Testis (tissue), 3 donors: ENCODE measurements around the gene OR13C8. TPM values are rescaled to one million over a fixed set of nuclear protein-coding genes. Genes with fewer than 3 reads are reported as not detected.
"Not testable (repeated sequence)": the region's sequence is repeated elsewhere in the genome, so short reads cannot be mapped to it uniquely, and the experiment has no call there.

Source experiments
- DNase-seq: peaks from one replicate; pipeline ENCODE4 v3.0.0-alpha.2; 2019
- H3K27ac ChIP-seq, 2 donors: fragments of 200-600 bp; sonication (generic); one replicate each; pipeline ENCODE4 v1.5.1; 2019
- H3K27me3 ChIP-seq: fragments of 200-600 bp; sonication (generic); one replicate; pipeline ENCODE4 v1.5.1; 2019
- H3K36me3 ChIP-seq: fragments of 200-600 bp; sonication (generic); one replicate; pipeline ENCODE4 v1.5.1; 2017; ENCODE audit warnings: low read depth; ENCODE audit errors: missing control alignments
- H3K4me1 ChIP-seq: fragments of 200-600 bp; sonication (generic); one replicate; pipeline ENCODE4 v1.5.1; 2019
- H3K4me3 ChIP-seq, 2 donors: fragments of 200-600 bp; sonication (generic); one replicate each; pipeline ENCODE4 v1.5.1; 2017 to 2019
- H3K9me3 ChIP-seq: fragments of 200-600 bp; sonication (generic); one replicate; pipeline ENCODE4 v1.5.1; 2017
- CTCF ChIP-seq, 3 experiments: fragments of 450-650 bp in 2 of 3; fragments of 200-600 bp in 1 of 3; sonication (generic) in 1 of 3; IDR thresholded peaks; one replicate each; pipeline ENCODE4 v1.5.1; 2016 to 2019; ENCODE audit warnings: antibody characterized with exemption in 3 of 3, mild to moderate bottlenecking in 2 of 3, moderate library complexity in 1 of 3
- POLR2A ChIP-seq: fragments of 450-650 bp; IDR thresholded peaks from one replicate; pipeline ENCODE4 v1.6.1; 2017; ENCODE audit warnings: antibody characterized with exemption, mild to moderate bottlenecking, moderate library complexity
- WGBS, 2 donors: methylation state at CpG; one replicate each; pipeline ENCODE4 v1.1.5; 2018; 5-methylcytosine and 5-hydroxymethylcytosine counted together
- intact Hi-C: fragments of 100-400 bp; cut with DNase I; formaldehyde crosslinking; loops from one replicate; pipeline ENCODE4 v1.15.1; 2023; ENCODE audit warnings: low total_unique reads
- polyA plus RNA-seq: library from polyadenylated mRNA; stranded (reverse); fragments of 350-450 nt; fragmentation: Illumina TruSeq; extraction: RNeasy Lipid Tissue Mini Kit (QIAGEN cat#74804); gene quantifications from one replicate; pipeline ENCODE4 v1.2.3, GENCODE V29; 2014; ENCODE audit warnings: low read depth, low replicate concordance; ENCODE audit not compliant: insufficient read depth
- total RNA-seq, 2 donors: library from RNA; depleted of rRNA; stranded (reverse); fragments of >200 nt; gene quantifications; one replicate each; pipeline ENCODE4 v1.2.3, GENCODE V29; 2016

The OR13C8 gene
- total and polyA plus RNA-seq, 3 donors from 2014 or later = not detected

GRCh38 chr9:104589626-104590025, 20.7 kb downstream of the OR13C8 start:
- intact Hi-C loops = no loop called here

GRCh38 chr9:104598749-104599148, 29.8 kb downstream of the OR13C8 start:
- intact Hi-C loops, H3K36me3 ChIP-seq, H3K27me3 ChIP-seq, DNase-seq, H3K9me3 ChIP-seq, H3K4me3 ChIP-seq, H3K27ac ChIP-seq, H3K4me1 ChIP-seq: not testable (repeated sequence)
- 67 to 85% methylated on average over 1 to 3 of the region's 3 CpGs for WGBS, 2 donors

More at GRCh38 chr9:104589626-104590025, 20.7 kb downstream of the OR13C8 start:
- H3K36me3 ChIP-seq = no peaks in the 10 kb centered on the region
- 83 to 84% methylated on average over 1 of the region's 1 CpG for WGBS, 2 donors
- no peak overlapping the region for H3K4me3 ChIP-seq
- H3K27me3 ChIP-seq = no peaks in the 10 kb centered on the region
- no peak for DNase-seq
- H3K9me3 ChIP-seq = no peaks in the 10 kb centered on the region
- no peaks in the 10 kb centered on the region for H3K4me1 ChIP-seq
- TF ChIP-seq POLR2A = no peak
- no peak for TF ChIP-seq CTCF (IDR thresholded peaks at IDR 0.05)
- H3K27ac ChIP-seq = no peak overlapping the region

- H3K27me3 ChIP-seq, DNase-seq, H3K4me1 ChIP-seq, H3K36me3 ChIP-seq, H3K4me3 ChIP-seq, intact Hi-C loops, H3K27ac ChIP-seq, H3K9me3 ChIP-seq: not testable (repeated sequence)
Measured at GRCh38 chr9:104599313-104599712, 30.3 kb downstream of the OR13C8 start, which contains the start of gene OR13C5. TSS of gene OR13C5 (minus strand) at chr9:104599413. CDS start at chr9:104599413, 0 bp downstream.

- no peaks in the 10 kb centered on the region for H3K4me1 ChIP-seq
- no peak overlapping the region for H3K4me3 ChIP-seq
- no peak overlapping the region for H3K27ac ChIP-seq
- H3K27me3 ChIP-seq = no peaks in the 10 kb centered on the region
- WGBS, 2 donors = 76 to 85% methylated on average over 3 of the region's 3 CpGs
- DNase-seq = no peak
- no peaks in the 10 kb centered on the region for H3K36me3 ChIP-seq
- H3K9me3 ChIP-seq = no peaks in the 10 kb centered on the region
- no peak for TF ChIP-seq CTCF (IDR thresholded peaks at IDR 0.05)
- intact Hi-C loops = no loop called here
Measured at GRCh38 chr9:104604801-104605200, 35.8 kb downstream of the OR13C8 start.

- H3K4me3 ChIP-seq, H3K36me3 ChIP-seq, DNase-seq, H3K27ac ChIP-seq, H3K4me1 ChIP-seq, H3K27me3 ChIP-seq, H3K9me3 ChIP-seq, intact Hi-C loops: not testable (repeated sequence)
- 84% methylated on average over 1 of the region's 1 CpG for WGBS, 2 donors
Measured at GRCh38 chr9:104605527-104605926, 36.6 kb downstream of the OR13C8 start, which contains the start of gene OR13C2. TSS of gene OR13C2 (minus strand) at chr9:104605627. CDS start at chr9:104605627, 0 bp downstream.

GRCh38 chr9:104606152-104606551, 37.2 kb downstream of the OR13C8 start:
- no peak for DNase-seq
- H3K27me3 ChIP-seq = no peaks in the 10 kb centered on the region
- WGBS, 2 donors = 72 to 76% methylated on average over 2 of the region's 2 CpGs

GRCh38 chr9:104608336-104608735, 39.4 kb downstream of the OR13C8 start:
- TF ChIP-seq POLR2A (no peak), CTCF (IDR thresholded peaks at IDR 0.05) (no peak)
- Histone ChIP-seq H3K9me3 (no peaks in the 10 kb centered on the region), H3K4me3 (no peak overlapping the region), H3K27ac (no peak overlapping the region), H3K36me3 (no peaks in the 10 kb centered on the region), H3K27me3 (no peaks in the 10 kb centered on the region), H3K4me1 (no peaks in the 10 kb centered on the region)
- DNase-seq = no peak
- WGBS, 2 donors = 52 to 55% methylated on average over 1 of the region's 1 CpG
- intact Hi-C loops = no loop called here

More at GRCh38 chr9:104606152-104606551, 37.2 kb downstream of the OR13C8 start:
- H3K36me3 ChIP-seq = no peaks in the 10 kb centered on the region
- no peaks in the 10 kb centered on the region for H3K4me1 ChIP-seq
- no peak overlapping the region for H3K27ac ChIP-seq
- intact Hi-C loops = no loop called here
- no peaks in the 10 kb centered on the region for H3K9me3 ChIP-seq
- no peak for TF ChIP-seq POLR2A
- no peak overlapping the region for H3K4me3 ChIP-seq
